HepG2 (cell line): ENCODE measurements around the gene MAP1B. TPM values are rescaled to one million over a fixed set of nuclear protein-coding genes. Genes with fewer than 3 reads are reported as not detected.

Experiments used
- ATAC-seq: fragments of 200-7000 bp; cut with Tn5 transposase; 3 replicates; pipeline ENCODE4 v1.9.1; 2020; ENCODE audit warnings: mild to moderate bottlenecking, moderate library complexity
- BruUV-seq: library from RNA; stranded (reverse); fragments of 400-500 nt; replicated peaks from 2 replicates; lab custom pipeline; 2021; lab: Mats Ljungman, UMichigan
- CTCF ChIA-PET: fragments of 300-600 bp; formaldehyde crosslinking; extraction: SDS; loops from one replicate; lab custom pipeline; 2021; ENCODE audit warnings: low total read pairs, inconsistent platforms, low intra/inter-chr PET ratio; lab: Yijun Ruan, JAX
- POLR2A ChIA-PET: fragments of 350-600 bp; sonication (Branson Sonifier 250); formaldehyde crosslinking; loops from one replicate; lab custom pipeline; 2020; ENCODE audit warnings: antibody characterized with exemption, inconsistent platforms; lab: Yijun Ruan, JAX
- DNase-seq: peaks from one replicate; pipeline ENCODE4 v3.0.0-alpha.2; 2015; ENCODE audit warnings: low spot score
- FAIRE-seq: peaks from 3 replicates; lab custom pipeline; 2011; peaks lifted over from hg19 to GRCh38; lab: Jason Lieb, UNC
- H2AFZ ChIP-seq: one replicate; pipeline ENCODE4 v1.6.1; 2011; ENCODE audit warnings: low read length, inconsistent platforms
- H3K27ac ChIP-seq: fragments of 300-600 bp; 3 replicates; pipeline ENCODE4 v1.8.0; 2011; ENCODE audit warnings: mixed run types, mild to moderate bottlenecking, mixed read lengths, low read length, inconsistent platforms; ENCODE audit not compliant: insufficient read depth; ENCODE audit errors: extremely low read length
- H3K27me3 ChIP-seq, 2 experiments: fragments of 200-600 bp in 1 of 2; 2 replicates in 1 of 2; 3 replicates in 1 of 2; pipeline versions ENCODE4 v1.6.0 to v1.8.0; 2011; ENCODE audit warnings: low read length in 2 of 2, mild to moderate bottlenecking in 2 of 2, moderate library complexity in 2 of 2, inconsistent platforms in 1 of 2; ENCODE audit not compliant: insufficient read depth in 2 of 2, control insufficient read depth in 1 of 2
- H3K36me3 ChIP-seq, 2 experiments: fragments of 200-600 bp in 1 of 2; replicated peaks in 1 of 2; 2 replicates in 1 of 2; 3 replicates in 1 of 2; pipeline versions ENCODE4 v1.5.1 to v1.8.0; 2011; ENCODE audit warnings: low read length in 2 of 2, inconsistent platforms in 1 of 2; ENCODE audit not compliant: insufficient read depth in 2 of 2, control insufficient read depth in 1 of 2
- H3K4me1 ChIP-seq: 2 replicates; pipeline ENCODE4 v1.5.1; 2012; ENCODE audit warnings: low read length, inconsistent platforms; ENCODE audit not compliant: insufficient read depth
- H3K4me2 ChIP-seq: 2 replicates; pipeline ENCODE4 v1.6.0; 2011; ENCODE audit warnings: low read depth, low read length, inconsistent platforms
- H3K4me3 ChIP-seq, 3 experiments: fragments of 200-600 bp in 1 of 3; sonication (generic), shearing (Covaris generic) in 1 of 3; replicated peaks in 1 of 3; 2 replicates each; pipeline ENCODE4 v1.5.1; 2011 to 2016; ENCODE audit warnings: low read length in 3 of 3, inconsistent platforms in 2 of 3, low read depth in 2 of 3, mild to moderate bottlenecking in 2 of 3, control low read depth in 1 of 3, mixed read lengths in 1 of 3; ENCODE audit not compliant: insufficient read depth in 1 of 3
- H3K79me2 ChIP-seq: one replicate; pipeline ENCODE4 v1.6.1; 2011; ENCODE audit warnings: low read length, inconsistent platforms; ENCODE audit not compliant: insufficient read depth
- H3K9ac ChIP-seq: 2 replicates; pipeline ENCODE4 v1.6.0; 2011; ENCODE audit warnings: mild to moderate bottlenecking, low read depth, low read length, inconsistent platforms; ENCODE audit not compliant: insufficient read depth
- H3K9me3 ChIP-seq: 2 replicates; pipeline ENCODE4 v1.5.1; 2012; ENCODE audit warnings: mild to moderate bottlenecking, low read length
- H4K20me1 ChIP-seq: 2 replicates; pipeline ENCODE4 v1.6.0; 2011; ENCODE audit warnings: inconsistent platforms, mild to moderate bottlenecking, low read length, moderate library complexity; ENCODE audit not compliant: insufficient read depth
- JARID2 ChIP-seq: sonication (generic); formaldehyde crosslinking; IDR thresholded peaks from 2 replicates; pipeline ENCODE4 v1.8.1; 2023; ENCODE audit warnings: missing genetic modification reagents, inconsistent platforms; ENCODE audit not compliant: insufficient replicate concordance
- NRL ChIP-seq: sonication (generic); formaldehyde crosslinking; IDR thresholded peaks from 2 replicates; pipeline ENCODE4 v1.5.0; 2020; ENCODE audit warnings: missing genetic modification reagents, mild to moderate bottlenecking, moderate library complexity, borderline replicate concordance
- SMAD1 ChIP-seq: sonication (generic); formaldehyde crosslinking; IDR thresholded peaks from 2 replicates; pipeline ENCODE4 v1.4.0; 2020; ENCODE audit warnings: missing genetic modification reagents, low read depth, mild to moderate bottlenecking, borderline replicate concordance
- ZNF124 ChIP-seq: sonication (generic); formaldehyde crosslinking; IDR thresholded peaks from 2 replicates; pipeline ENCODE4 v1.4.0; 2020; ENCODE audit warnings: missing genetic modification reagents
- ZNF562 ChIP-seq: sonication (generic); formaldehyde crosslinking; IDR thresholded peaks from 2 replicates; pipeline ENCODE4 v1.8.0; 2022; ENCODE audit warnings: missing genetic modification reagents, borderline replicate concordance
- WGBS: methylation state at CpG from one replicate; pipeline ENCODE4 v1.1.6; 2017; ENCODE audit warnings: low lambda C conversion rate; 5-methylcytosine and 5-hydroxymethylcytosine counted together
- in situ Hi-C: cut with HindIII; loops from 2 replicates; pipeline ENCODE4 v1.10.0; 2017; ENCODE audit warnings: low pct_unique_long_range_greater_than_20kb; ENCODE audit not compliant: extremely low pct_ligation_motif_present
- intact Hi-C: fragments of 100-400 bp; cut with micrococcal nuclease; formaldehyde crosslinking; loops from one replicate; pipeline ENCODE4 v1.10.0; 2022; ENCODE audit not compliant: unreplicated experiment
- polyA plus RNA-seq, 8 experiments: library from polyadenylated mRNA; depleted of rRNA in 3 of 8; stranded (reverse) in 7 of 8; unstranded in 1 of 8; fragments of >200 nt; fragmentation: Illumina TruSeq in 4 of 8; extraction: Trizol in 4 of 8; gene quantifications; 2 replicates each; pipeline versions ENCODE4 v1.2.1 to v1.2.3, GENCODE V29; 2011 to 2016; ENCODE audit warnings: low read depth in 4 of 8, missing spikeins in 1 of 8, mixed read lengths in 1 of 8; ENCODE audit not compliant: insufficient read depth in 1 of 8
- total RNA-seq, 5 experiments: library from RNA; depleted of rRNA; stranded (reverse); fragments of >200 nt; fragmentation: Illumina TruSeq; extraction: Trizol; gene quantifications; 2 replicates each; pipeline ENCODE4 v1.2.3, GENCODE V29; 2016; ENCODE audit warnings: low read depth in 1 of 5
- TF ChIP-seq, protein P1 (sequence below): sonication (generic); formaldehyde crosslinking; IDR thresholded peaks from 2 replicates; pipeline ENCODE4 v1.4.0; 2020; ENCODE audit warnings: mild to moderate bottlenecking, missing genetic modification reagents
- TF ChIP-seq, protein P2 (sequence below): sonication (generic); formaldehyde crosslinking; IDR thresholded peaks from 2 replicates; pipeline ENCODE4 v1.4.0; 2020; ENCODE audit warnings: missing genetic modification reagents
- TF ChIP-seq, protein P3 (sequence below), 2 experiments: sonication (generic) in 1 of 2; formaldehyde crosslinking in 1 of 2; IDR thresholded peaks; 2 replicates each; pipeline versions ENCODE4 v1.4.0 to v1.6.1; 2018 to 2020; ENCODE audit warnings: missing genetic modification reagents in 2 of 2, borderline replicate concordance in 1 of 2, low read depth in 1 of 2, mild to moderate bottlenecking in 1 of 2, missing biosample characterization in 1 of 2

Gene MAP1B
- total and polyA plus RNA-seq, 2 of the 13 experiments (the other 11 are each of a cell fraction or from before 2014, with no cell fraction given) = 3.3 to 6.2 TPM

DNA sequence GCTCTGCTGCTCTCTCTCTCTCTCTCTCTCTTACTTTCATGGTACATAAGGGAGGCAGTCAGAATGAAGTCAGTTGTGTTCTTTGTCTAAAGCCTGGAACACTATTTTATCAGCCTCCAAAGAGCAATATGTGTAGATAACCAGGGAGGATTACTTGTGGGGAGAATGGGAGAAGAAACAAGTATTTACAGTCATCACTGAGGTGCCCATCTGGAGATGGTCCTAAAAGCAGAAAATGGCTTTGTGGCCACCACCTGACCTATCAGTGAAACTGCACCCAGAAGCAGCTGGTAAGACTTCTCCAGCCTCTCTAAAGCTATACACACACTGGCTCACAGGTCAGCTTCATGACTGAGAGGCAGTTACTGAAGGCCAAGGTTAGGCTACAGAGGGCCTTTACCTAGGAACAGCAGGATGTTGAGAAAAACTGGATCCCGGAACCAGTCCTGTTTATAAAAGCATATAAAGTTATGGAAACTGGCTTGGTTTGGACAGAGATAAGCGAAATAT is 137.6 kb downstream of the MAP1B start (continued):
- no peak for TF ChIP-seq ZNF124 (CRISPR knock-in tag)

DNA sequence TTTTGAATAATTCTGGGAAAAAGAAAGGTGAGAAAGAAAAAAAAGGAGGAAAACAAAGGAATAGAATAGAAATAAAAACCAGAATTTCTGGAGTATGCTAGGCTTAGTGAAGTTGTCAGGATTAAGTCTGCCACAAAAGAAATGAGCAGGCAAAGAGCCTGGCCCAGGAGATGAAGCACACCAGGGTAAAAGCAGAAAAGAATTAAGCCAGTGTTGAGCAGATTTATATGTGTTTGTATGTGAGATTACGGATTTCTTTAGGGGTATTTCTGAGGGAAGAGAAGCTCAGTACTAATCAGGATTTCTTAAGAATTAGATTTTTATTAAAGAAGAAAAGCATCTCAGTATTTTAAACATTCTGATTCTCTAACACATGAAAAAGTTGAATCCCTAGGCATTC is 138.3 kb downstream of the MAP1B start:
- H3K9ac ChIP-seq = no peak overlapping the region
- TF ChIP-seq, protein P1, sequence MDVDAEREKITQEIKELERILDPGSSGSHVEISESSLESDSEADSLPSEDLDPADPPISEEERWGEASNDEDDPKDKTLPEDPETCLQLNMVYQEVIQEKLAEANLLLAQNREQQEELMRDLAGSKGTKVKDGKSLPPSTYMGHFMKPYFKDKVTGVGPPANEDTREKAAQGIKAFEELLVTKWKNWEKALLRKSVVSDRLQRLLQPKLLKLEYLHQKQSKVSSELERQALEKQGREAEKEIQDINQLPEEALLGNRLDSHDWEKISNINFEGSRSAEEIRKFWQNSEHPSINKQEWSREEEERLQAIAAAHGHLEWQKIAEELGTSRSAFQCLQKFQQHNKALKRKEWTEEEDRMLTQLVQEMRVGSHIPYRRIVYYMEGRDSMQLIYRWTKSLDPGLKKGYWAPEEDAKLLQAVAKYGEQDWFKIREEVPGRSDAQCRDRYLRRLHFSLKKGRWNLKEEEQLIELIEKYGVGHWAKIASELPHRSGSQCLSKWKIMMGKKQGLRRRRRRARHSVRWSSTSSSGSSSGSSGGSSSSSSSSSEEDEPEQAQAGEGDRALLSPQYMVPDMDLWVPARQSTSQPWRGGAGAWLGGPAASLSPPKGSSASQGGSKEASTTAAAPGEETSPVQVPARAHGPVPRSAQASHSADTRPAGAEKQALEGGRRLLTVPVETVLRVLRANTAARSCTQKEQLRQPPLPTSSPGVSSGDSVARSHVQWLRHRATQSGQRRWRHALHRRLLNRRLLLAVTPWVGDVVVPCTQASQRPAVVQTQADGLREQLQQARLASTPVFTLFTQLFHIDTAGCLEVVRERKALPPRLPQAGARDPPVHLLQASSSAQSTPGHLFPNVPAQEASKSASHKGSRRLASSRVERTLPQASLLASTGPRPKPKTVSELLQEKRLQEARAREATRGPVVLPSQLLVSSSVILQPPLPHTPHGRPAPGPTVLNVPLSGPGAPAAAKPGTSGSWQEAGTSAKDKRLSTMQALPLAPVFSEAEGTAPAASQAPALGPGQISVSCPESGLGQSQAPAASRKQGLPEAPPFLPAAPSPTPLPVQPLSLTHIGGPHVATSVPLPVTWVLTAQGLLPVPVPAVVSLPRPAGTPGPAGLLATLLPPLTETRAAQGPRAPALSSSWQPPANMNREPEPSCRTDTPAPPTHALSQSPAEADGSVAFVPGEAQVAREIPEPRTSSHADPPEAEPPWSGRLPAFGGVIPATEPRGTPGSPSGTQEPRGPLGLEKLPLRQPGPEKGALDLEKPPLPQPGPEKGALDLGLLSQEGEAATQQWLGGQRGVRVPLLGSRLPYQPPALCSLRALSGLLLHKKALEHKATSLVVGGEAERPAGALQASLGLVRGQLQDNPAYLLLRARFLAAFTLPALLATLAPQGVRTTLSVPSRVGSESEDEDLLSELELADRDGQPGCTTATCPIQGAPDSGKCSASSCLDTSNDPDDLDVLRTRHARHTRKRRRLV (CRISPR knock-in tag) = no peak
- TF ChIP-seq JARID2 (no peak), NRL (CRISPR knock-in tag) (no peak), ZNF562 (CRISPR knock-in tag) (no peak), SMAD1 (CRISPR knock-in tag) (no peak)
- TF ChIP-seq, protein P2, sequence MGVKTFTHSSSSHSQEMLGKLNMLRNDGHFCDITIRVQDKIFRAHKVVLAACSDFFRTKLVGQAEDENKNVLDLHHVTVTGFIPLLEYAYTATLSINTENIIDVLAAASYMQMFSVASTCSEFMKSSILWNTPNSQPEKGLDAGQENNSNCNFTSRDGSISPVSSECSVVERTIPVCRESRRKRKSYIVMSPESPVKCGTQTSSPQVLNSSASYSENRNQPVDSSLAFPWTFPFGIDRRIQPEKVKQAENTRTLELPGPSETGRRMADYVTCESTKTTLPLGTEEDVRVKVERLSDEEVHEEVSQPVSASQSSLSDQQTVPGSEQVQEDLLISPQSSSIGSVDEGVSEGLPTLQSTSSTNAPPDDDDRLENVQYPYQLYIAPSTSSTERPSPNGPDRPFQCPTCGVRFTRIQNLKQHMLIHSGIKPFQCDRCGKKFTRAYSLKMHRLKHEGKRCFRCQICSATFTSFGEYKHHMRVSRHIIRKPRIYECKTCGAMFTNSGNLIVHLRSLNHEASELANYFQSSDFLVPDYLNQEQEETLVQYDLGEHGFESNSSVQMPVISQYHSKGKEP (CRISPR knock-in tag) = no peak
- TF ChIP-seq, protein P3, sequence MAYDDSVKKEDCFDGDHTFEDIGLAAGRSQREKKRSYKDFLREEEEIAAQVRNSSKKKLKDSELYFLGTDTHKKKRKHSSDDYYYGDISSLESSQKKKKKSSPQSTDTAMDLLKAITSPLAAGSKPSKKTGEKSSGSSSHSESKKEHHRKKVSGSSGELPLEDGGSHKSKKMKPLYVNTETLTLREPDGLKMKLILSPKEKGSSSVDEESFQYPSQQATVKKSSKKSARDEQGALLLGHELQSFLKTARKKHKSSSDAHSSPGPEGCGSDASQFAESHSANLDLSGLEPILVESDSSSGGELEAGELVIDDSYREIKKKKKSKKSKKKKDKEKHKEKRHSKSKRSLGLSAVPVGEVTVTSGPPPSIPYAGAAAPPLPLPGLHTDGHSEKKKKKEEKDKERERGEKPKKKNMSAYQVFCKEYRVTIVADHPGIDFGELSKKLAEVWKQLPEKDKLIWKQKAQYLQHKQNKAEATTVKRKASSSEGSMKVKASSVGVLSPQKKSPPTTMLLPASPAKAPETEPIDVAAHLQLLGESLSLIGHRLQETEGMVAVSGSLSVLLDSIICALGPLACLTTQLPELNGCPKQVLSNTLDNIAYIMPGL (CRISPR knock-in tag; IDR thresholded peaks at IDR 0.05; ENCODE audit: borderline replicate concordance in 1 of 2, low read depth in 1 of 2) = no peak

More for the DNA sequence above, 138.3 kb downstream of the MAP1B start:
- POLR2A ChIA-PET = interaction anchor here (1.0 kb wide), 1 partner anchor 75 kb away, joined by 4 read pairs; the partner anchor contains the start of genes MRPS27 and PTCD2
- H4K20me1 ChIP-seq = peaks cover 4% of the 10 kb centered on the region; the same call in 1 of the 2 replicates
- CTCF ChIA-PET = interaction anchor here (1.2 kb wide), 1 partner anchor 62 kb away, joined by 6 read pairs; no protein-coding TSS in a partner anchor
- no peak overlapping the region for H3K4me3 ChIP-seq
- DNase-seq (no peak), FAIRE-seq (no peak), ATAC-seq (no peak)
- peaks cover 80% of the 10 kb centered on the region for H3K4me1 ChIP-seq
- no peaks in the 10 kb centered on the region for H3K9me3 ChIP-seq
- BruUV-seq = no TSS peak
- no peak overlapping the region for H2AFZ ChIP-seq
- in situ Hi-C loops (no loop called here), intact Hi-C loops (loop anchor here (1.0 to 2.0 kb wide), 3 partner anchors 50 to 109 kb away; no protein-coding TSS in a partner anchor)
- no peaks in the 10 kb centered on the region for H3K36me3 ChIP-seq
- H3K27me3 ChIP-seq = no peaks in the 10 kb centered on the region
- H3K79me2 ChIP-seq = peaks cover 15% of the 10 kb centered on the region
- no peak overlapping the region for H3K27ac ChIP-seq
- WGBS = 96% methylated on average over 1 of the region's 1 CpG
- H3K4me2 ChIP-seq = no peak overlapping the region
